HepG2 (cell line): Measurements from ENCODE around the gene JPT2. TPM values are rescaled to one million over a fixed set of nuclear protein-coding genes. Genes with fewer than 3 reads are reported as not detected.
A peak's percentile ranks its signal among the peaks of the same experiment; 100 is the strongest.
"Not testable (repeated sequence)": the region's sequence is repeated elsewhere in the genome, so short reads cannot be mapped to it uniquely, and the experiment has no call there.

Experiments
- ARID4A ChIP-seq: sonication (generic); formaldehyde crosslinking; IDR thresholded peaks from 2 replicates; pipeline ENCODE4 v1.5.0; 2020; ENCODE audit warnings: mild to moderate bottlenecking, missing genetic modification reagents, borderline replicate concordance
- ETV5 ChIP-seq: IDR thresholded peaks from 2 replicates; pipeline ENCODE4 v1.6.1; 2018; ENCODE audit warnings: missing biosample characterization, missing genetic modification reagents, inconsistent platforms, borderline replicate concordance
- GATAD2A ChIP-seq: IDR thresholded peaks from 2 replicates; pipeline ENCODE4 v1.6.1; 2016
- MED1 ChIP-seq: sonication (generic); formaldehyde crosslinking; IDR thresholded peaks from 2 replicates; pipeline ENCODE4 v1.4.0; 2020; ENCODE audit warnings: missing genetic modification reagents
- NR2F6 ChIP-seq, 2 experiments: IDR thresholded peaks; 2 replicates each; pipeline ENCODE4 v1.6.1; 2016; ENCODE audit warnings: antibody characterized with exemption in 1 of 2, mild to moderate bottlenecking in 1 of 2
- SOX6 ChIP-seq, 2 experiments: fragments of 450-650 bp in 1 of 2; sonication (generic) in 1 of 2; formaldehyde crosslinking in 1 of 2; IDR thresholded peaks; 2 replicates each; pipeline versions ENCODE4 v1.4.0 to v1.6.1; 2017 to 2020; ENCODE audit warnings: antibody characterized with exemption in 1 of 2, mild to moderate bottlenecking in 1 of 2, missing genetic modification reagents in 1 of 2
- ZBTB4 ChIP-seq: sonication (generic); formaldehyde crosslinking; IDR thresholded peaks from 2 replicates; pipeline ENCODE4 v1.4.0; 2020; ENCODE audit warnings: missing genetic modification reagents, mild to moderate bottlenecking, borderline replicate concordance
- ZMYM2 ChIP-seq: sonication (generic); formaldehyde crosslinking; IDR thresholded peaks from 2 replicates; pipeline ENCODE4 v1.8.0; 2022; ENCODE audit warnings: mild to moderate bottlenecking, missing genetic modification reagents
- ZNF12 ChIP-seq: sonication (generic); formaldehyde crosslinking; IDR thresholded peaks from 2 replicates; pipeline ENCODE4 v1.5.0; 2020; ENCODE audit warnings: missing genetic modification reagents
- ZNF121 ChIP-seq: sonication (generic); formaldehyde crosslinking; IDR thresholded peaks from 2 replicates; pipeline ENCODE4 v1.5.0; 2020; ENCODE audit warnings: mild to moderate bottlenecking, missing genetic modification reagents
- ZNF350 ChIP-seq: sonication (generic); formaldehyde crosslinking; IDR thresholded peaks from 2 replicates; pipeline ENCODE4 v1.4.0; 2020; ENCODE audit warnings: mild to moderate bottlenecking, low read depth, missing genetic modification reagents, borderline replicate concordance
- ZNF687 ChIP-seq: sonication (generic); formaldehyde crosslinking; IDR thresholded peaks from 2 replicates; pipeline ENCODE4 v1.5.1; 2020; ENCODE audit warnings: mild to moderate bottlenecking, missing genetic modification reagents, moderate library complexity
- polyA plus RNA-seq, 8 experiments: library from polyadenylated mRNA; depleted of rRNA in 3 of 8; stranded (reverse) in 7 of 8; unstranded in 1 of 8; fragments of >200 nt; fragmentation: Illumina TruSeq in 4 of 8; extraction: Trizol in 4 of 8; gene quantifications; 2 replicates each; pipeline versions ENCODE4 v1.2.1 to v1.2.3, GENCODE V29; 2011 to 2016; ENCODE audit warnings: low read depth in 4 of 8, missing spikeins in 1 of 8, mixed read lengths in 1 of 8; ENCODE audit not compliant: insufficient read depth in 1 of 8
- total RNA-seq, 5 experiments: library from RNA; depleted of rRNA; stranded (reverse); fragments of >200 nt; fragmentation: Illumina TruSeq; extraction: Trizol; gene quantifications; 2 replicates each; pipeline ENCODE4 v1.2.3, GENCODE V29; 2016; ENCODE audit warnings: low read depth in 1 of 5
- TF ChIP-seq, protein P1 (sequence below): sonication (generic); formaldehyde crosslinking; IDR thresholded peaks from 2 replicates; pipeline ENCODE4 v1.4.0; 2020; ENCODE audit warnings: missing genetic modification reagents

The JPT2 gene
- total and polyA plus RNA-seq, 2 of the 13 experiments (the other 11 are each of a cell fraction or from before 2014, with no cell fraction given) = 53.5 to 89.4 TPM

GRCh38 chr16:1719559-1720229 lies 41.6 kb downstream of the JPT2 start (continued):
- peak; percentile 76; the same call in 1 of the 2 replicates for TF ChIP-seq ZBTB4 (CRISPR knock-in tag)
- not testable (repeated sequence) for TF ChIP-seq SOX6 (IDR thresholded peaks at IDR 0.05)
- peak; percentile 77 for TF ChIP-seq SOX6 (CRISPR knock-in tag; IDR thresholded peaks at IDR 0.05)
- TF ChIP-seq ZNF121 = 0 out of 2 replicates have a peak, but pooled peaks have one; percentile 22
- TF ChIP-seq, protein P1, sequence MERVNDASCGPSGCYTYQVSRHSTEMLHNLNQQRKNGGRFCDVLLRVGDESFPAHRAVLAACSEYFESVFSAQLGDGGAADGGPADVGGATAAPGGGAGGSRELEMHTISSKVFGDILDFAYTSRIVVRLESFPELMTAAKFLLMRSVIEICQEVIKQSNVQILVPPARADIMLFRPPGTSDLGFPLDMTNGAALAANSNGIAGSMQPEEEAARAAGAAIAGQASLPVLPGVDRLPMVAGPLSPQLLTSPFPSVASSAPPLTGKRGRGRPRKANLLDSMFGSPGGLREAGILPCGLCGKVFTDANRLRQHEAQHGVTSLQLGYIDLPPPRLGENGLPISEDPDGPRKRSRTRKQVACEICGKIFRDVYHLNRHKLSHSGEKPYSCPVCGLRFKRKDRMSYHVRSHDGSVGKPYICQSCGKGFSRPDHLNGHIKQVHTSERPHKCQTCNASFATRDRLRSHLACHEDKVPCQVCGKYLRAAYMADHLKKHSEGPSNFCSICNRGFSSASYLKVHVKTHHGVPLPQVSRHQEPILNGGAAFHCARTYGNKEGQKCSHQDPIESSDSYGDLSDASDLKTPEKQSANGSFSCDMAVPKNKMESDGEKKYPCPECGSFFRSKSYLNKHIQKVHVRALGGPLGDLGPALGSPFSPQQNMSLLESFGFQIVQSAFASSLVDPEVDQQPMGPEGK (CRISPR knock-in tag) = peak; percentile 22; the same call in 1 of the 2 replicates
- TF ChIP-seq ARID4A (CRISPR knock-in tag) = peak; percentile 40; the same call in 1 of the 2 replicates
- TF ChIP-seq GATAD2A (CRISPR knock-in tag) = peak; percentile 72
- TF ChIP-seq ZNF687 (CRISPR knock-in tag) = peak; percentile 40
- peak; percentile 53; the same call in 1 of the 2 replicates for TF ChIP-seq ETV5 (CRISPR knock-in tag)
- 0 out of 2 replicates have a peak, but pooled peaks have one; percentile 42 for TF ChIP-seq ZNF350
- TF ChIP-seq MED1 = peak; percentile 66
- TF ChIP-seq ZNF12 (CRISPR knock-in tag) = peak; percentile 30; the same call in 1 of the 2 replicates
- peak; percentile 70 for TF ChIP-seq ZMYM2 (CRISPR knock-in tag)
- 0 out of 2 replicates have a peak, but pooled peaks have one; percentile 16 for TF ChIP-seq NR2F6 (IDR thresholded peaks at IDR 0.05)
- peak; percentile 37; the same call in 1 of the 2 replicates for TF ChIP-seq NR2F6 (CRISPR knock-in tag; IDR thresholded peaks at IDR 0.05)
